ENCODE results near the gene FMNL3. TPM values are rescaled to one million over a fixed set of nuclear protein-coding genes. Genes with fewer than 3 reads are reported as not detected.
A peak's percentile ranks its signal among the peaks of the same experiment; 100 is the strongest.

FMNL3 gene
- total RNA-seq, 4 donors from 2014 or later = 48.3 to 64.2 (median 58.9) TPM

- WGBS, 2 donors = 2 to 4% methylated on average over 13 of the region's 13 CpGs
- H3K4me1 ChIP-seq = peaks cover 3 to 72% (median 69%) of the 10 kb centered on the region in 4 donors
Measured at GRCh38 chr12:49673446-49674317, 33.5 kb downstream of the FMNL3 start.

GRCh38 chr12:49672301-49673217 lies 34.6 kb downstream of the FMNL3 start:
- Histone ChIP-seq H3K27ac (peak overlapping the region; percentile 89 to 98 (median 97)), H3K27me3 (no peaks in the 10 kb centered on the region), H3K4me1 (peaks cover 3 to 78% (median 69%) of the 10 kb centered on the region in 4 donors), H3K4me3 (no peak overlapping the region), H3K9me3 (no peaks in the 10 kb centered on the region), H3K36me3 (no peaks in the 10 kb centered on the region)
- WGBS, 2 donors = 25 to 29% methylated on average over 5 of the region's 5 CpGs
- no peak for TF ChIP-seq EP300 (IDR thresholded peaks at IDR 0.05)
- DNase-seq (ENCODE audit: low spot score in 2 of 2) = no peak

More at GRCh38 chr12:49673446-49674317, 33.5 kb downstream of the FMNL3 start:
- H3K27me3 ChIP-seq = no peaks in the 10 kb centered on the region
- no peaks in the 10 kb centered on the region for H3K9me3 ChIP-seq
- peak; percentile 85 to 88 for DNase-seq (ENCODE audit: low spot score in 2 of 2)
- H3K4me3 ChIP-seq = no peak overlapping the region
- TF ChIP-seq POLR2A (IDR thresholded peaks at IDR 0.05) = peak; percentile 44 to 84
- peak in 4 of 5 experiments; percentile 50 to 92 (median 72) for TF ChIP-seq CTCF (IDR thresholded peaks at IDR 0.05)
- peak in 1 of 2 donors; percentile 98 for TF ChIP-seq EP300 (IDR thresholded peaks at IDR 0.05)
- peak overlapping the region; percentile 89 to 98 (median 97) for H3K27ac ChIP-seq
- no peaks in the 10 kb centered on the region for H3K36me3 ChIP-seq

- Histone ChIP-seq H3K4me1 (peaks cover 3 to 88% (median 72%) of the 10 kb centered on the region in 4 donors), H3K27ac (peak overlapping the region; percentile 89 to 98 (median 97)), H3K27me3 (no peaks in the 10 kb centered on the region), H3K9me3 (no peaks in the 10 kb centered on the region), H3K4me3 (no peak overlapping the region), H3K36me3 (no peaks in the 10 kb centered on the region)
- peak in 1 of 2 donors; percentile 26 for DNase-seq (ENCODE audit: low spot score in 2 of 2)
- 52 to 57% methylated on average over 5 of the region's 5 CpGs for WGBS, 2 donors
- TF ChIP-seq EP300 (IDR thresholded peaks at IDR 0.05) (no peak), CTCF (IDR thresholded peaks at IDR 0.05) (no peak), POLR2A (IDR thresholded peaks at IDR 0.05) (no peak)
Measured at GRCh38 chr12:49671031-49671765, 36.0 kb downstream of the FMNL3 start.

DNA sequence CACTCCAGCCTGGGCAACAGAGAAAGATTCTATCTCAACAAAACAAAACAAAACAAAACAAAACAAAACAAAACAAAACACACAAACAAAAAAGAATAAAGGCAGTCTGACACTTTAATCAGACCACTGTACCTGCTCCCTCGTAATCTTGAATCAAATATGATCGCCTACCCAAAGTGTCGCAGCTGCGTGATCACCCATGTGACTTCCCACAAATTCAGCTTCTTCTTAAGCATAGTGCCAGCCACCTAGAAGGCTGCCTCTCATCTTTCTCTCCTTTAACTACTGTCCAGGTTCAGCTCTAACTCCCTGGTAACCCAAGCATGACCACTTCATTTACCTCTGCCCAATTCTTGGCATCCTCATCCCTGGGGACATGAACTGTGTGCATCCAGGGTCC lies 37.4 kb downstream of the FMNL3 start:
- TF ChIP-seq EP300 (IDR thresholded peaks at IDR 0.05) (no peak), CTCF (IDR thresholded peaks at IDR 0.05) (no peak), POLR2A (IDR thresholded peaks at IDR 0.05) (no peak)
- 88 to 94% methylated on average over 4 of the region's 4 CpGs for WGBS, 2 donors
- peak overlapping the region; percentile 19 to 98 (median 92) for H3K27ac ChIP-seq
- no peak for DNase-seq (ENCODE audit: low spot score in 2 of 2)
- no peaks in the 10 kb centered on the region for H3K27me3 ChIP-seq
- no peak overlapping the region for H3K4me3 ChIP-seq
- peaks cover 3 to 88% (median 73%) of the 10 kb centered on the region in 4 donors for H3K4me1 ChIP-seq
- no peaks in the 10 kb centered on the region for H3K9me3 ChIP-seq
- H3K36me3 ChIP-seq = no peaks in the 10 kb centered on the region
